Mucosa of stomach (tissue), 1 donor: ENCODE results near the gene KRTAP10-4.
"Not testable (repeated sequence)": the region's sequence is repeated elsewhere in the genome, so short reads cannot be mapped to it uniquely, and the experiment has no call there.

ENCODE experiments used
- H3K27me3 ChIP-seq: one replicate; pipeline ENCODE4 v1.7.0; 2013; ENCODE audit warnings: mild to moderate bottlenecking, low read length; ENCODE audit not compliant: control insufficient read depth, insufficient read depth
- H3K36me3 ChIP-seq: one replicate; pipeline ENCODE4 v1.7.0; 2013; ENCODE audit warnings: low read length; ENCODE audit not compliant: control insufficient read depth, insufficient read depth
- H3K4me1 ChIP-seq: one replicate; pipeline ENCODE4 v1.7.0; 2013; ENCODE audit warnings: mild to moderate bottlenecking, low read length; ENCODE audit not compliant: control insufficient read depth, insufficient read depth
- H3K4me3 ChIP-seq: one replicate; pipeline ENCODE4 v1.7.0; 2013; ENCODE audit warnings: low read length
- H3K9ac ChIP-seq: one replicate; pipeline ENCODE4 v1.7.0; 2013; ENCODE audit warnings: mild to moderate bottlenecking, low read length, moderate library complexity
- H3K9me3 ChIP-seq: one replicate; pipeline ENCODE4 v1.7.0; 2013; ENCODE audit warnings: mild to moderate bottlenecking, low read length, moderate library complexity; ENCODE audit not compliant: control insufficient read depth
- donor health status: Pancreatic carcinoma.

The KRTAP10-4 gene

GRCh38 chr21:44579056-44579832, 5.7 kb downstream of the KRTAP10-4 start:
- no peaks in the 10 kb centered on the region for H3K36me3 ChIP-seq
- H3K4me1 ChIP-seq, result peaks cover 9% of the 10 kb centered on the region
- no peaks in the 10 kb centered on the region for H3K9me3 ChIP-seq
- H3K4me3 ChIP-seq, result no peak overlapping the region
- peaks cover 3% of the 10 kb centered on the region for H3K27me3 ChIP-seq
- no peak overlapping the region for H3K9ac ChIP-seq

DNA sequence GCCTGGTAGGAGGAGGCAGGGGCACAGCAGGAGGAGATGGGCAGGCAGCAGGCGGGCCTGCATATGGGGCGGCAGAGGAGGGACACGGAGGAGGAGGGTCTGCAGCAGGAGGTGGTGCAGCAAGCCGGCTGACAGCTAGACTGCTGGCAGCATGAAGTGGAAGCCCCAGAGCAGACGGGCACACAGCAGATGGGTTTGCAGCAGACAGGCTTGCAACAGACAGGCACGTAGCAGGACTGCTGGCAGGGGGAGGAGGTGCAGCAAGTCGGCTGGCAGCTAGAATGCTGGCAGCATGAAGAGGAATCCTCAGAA, 6.3 kb downstream of the KRTAP10-4 start:
- Histone ChIP-seq H3K27me3 (peaks cover 2% of the 10 kb centered on the region), H3K4me1 (peaks cover 3% of the 10 kb centered on the region), H3K36me3 (no peaks in the 10 kb centered on the region), H3K9me3 (no peaks in the 10 kb centered on the region), H3K4me3 (no peak overlapping the region), H3K9ac (no peak overlapping the region)

- not testable (repeated sequence) for H3K9ac ChIP-seq, H3K4me1 ChIP-seq, H3K4me3 ChIP-seq, H3K9me3 ChIP-seq, H3K36me3 ChIP-seq, H3K27me3 ChIP-seq
Observed at GRCh38 chr21:44580231-44580821, 6.8 kb downstream of the KRTAP10-4 start, which contains the start of gene KRTAP10-5. TSS of gene KRTAP10-5 (minus strand) at chr21:44580604. CDS start at chr21:44580578, 26 bp downstream.

GRCh38 chr21:44581158-44581557, 7.6 kb downstream of the KRTAP10-4 start:
- no peak overlapping the region for H3K9ac ChIP-seq
- no peaks in the 10 kb centered on the region for H3K4me1 ChIP-seq
- no peaks in the 10 kb centered on the region for H3K36me3 ChIP-seq
- no peaks in the 10 kb centered on the region for H3K27me3 ChIP-seq
- H3K9me3 ChIP-seq, result no peaks in the 10 kb centered on the region
- H3K4me3 ChIP-seq, result no peak overlapping the region

DNA sequence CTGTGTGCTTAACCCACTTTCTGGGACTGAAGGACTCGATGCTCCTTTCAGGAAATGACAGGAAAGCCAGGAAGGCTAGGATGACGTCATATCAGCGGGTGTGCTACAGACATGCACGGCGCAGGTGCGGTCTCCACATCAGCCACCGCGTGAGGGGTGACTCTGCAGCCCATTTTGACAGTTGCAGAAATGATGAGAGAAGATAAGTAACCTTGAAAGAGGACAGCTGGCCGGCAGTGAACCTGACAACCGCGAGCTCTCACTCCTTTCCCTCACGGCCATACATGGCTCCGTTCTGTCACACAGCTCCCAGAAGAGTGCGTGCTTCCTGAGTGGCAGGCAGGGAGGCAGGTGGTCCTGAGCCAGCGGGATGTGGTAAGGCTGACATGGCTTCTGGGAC, 8.5 kb downstream of the KRTAP10-4 start:
- Histone ChIP-seq H3K9ac (no peak overlapping the region), H3K36me3 (no peaks in the 10 kb centered on the region), H3K4me3 (no peak overlapping the region), H3K9me3 (no peaks in the 10 kb centered on the region), H3K4me1 (no peaks in the 10 kb centered on the region), H3K27me3 (no peaks in the 10 kb centered on the region)

- no peak overlapping the region for H3K4me3 ChIP-seq
- no peaks in the 10 kb centered on the region for H3K27me3 ChIP-seq
- no peaks in the 10 kb centered on the region for H3K9me3 ChIP-seq
- H3K9ac ChIP-seq, result no peak overlapping the region
- H3K4me1 ChIP-seq, result no peaks in the 10 kb centered on the region
- no peaks in the 10 kb centered on the region for H3K36me3 ChIP-seq
Observed at GRCh38 chr21:44583089-44583799, 9.7 kb downstream of the KRTAP10-4 start.

DNA sequence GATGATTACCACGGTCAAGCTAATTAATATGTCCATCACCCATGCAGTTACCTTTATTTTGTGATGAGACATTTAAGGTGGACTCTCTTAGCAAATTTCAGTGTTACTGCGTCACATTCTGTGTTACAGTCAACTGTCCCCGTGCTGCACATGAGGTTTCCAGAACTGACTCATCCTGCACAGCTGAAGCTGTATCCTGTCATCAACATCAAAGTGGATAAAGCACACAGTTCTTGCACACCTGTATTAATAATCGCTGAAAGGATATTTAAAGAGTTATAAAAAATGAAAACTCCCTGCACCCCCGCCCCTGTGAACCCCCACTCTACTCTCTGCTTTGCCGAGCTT, 10.2 kb downstream of the KRTAP10-4 start:
- no peak overlapping the region for H3K4me3 ChIP-seq
- no peaks in the 10 kb centered on the region for H3K9me3 ChIP-seq
- H3K4me1 ChIP-seq, result no peaks in the 10 kb centered on the region
- no peak overlapping the region for H3K9ac ChIP-seq
- no peaks in the 10 kb centered on the region for H3K36me3 ChIP-seq
- no peaks in the 10 kb centered on the region for H3K27me3 ChIP-seq

GRCh38 chr21:44585892-44586291, 12.4 kb downstream of the KRTAP10-4 start:
- H3K27me3 ChIP-seq, result no peaks in the 10 kb centered on the region
- H3K4me1 ChIP-seq, result no peaks in the 10 kb centered on the region
- no peak overlapping the region for H3K4me3 ChIP-seq
- H3K9ac ChIP-seq, result no peak overlapping the region
- no peaks in the 10 kb centered on the region for H3K9me3 ChIP-seq
- H3K36me3 ChIP-seq, result no peaks in the 10 kb centered on the region

- Histone ChIP-seq H3K9me3 (no peaks in the 10 kb centered on the region), H3K4me3 (no peak overlapping the region), H3K27me3 (peaks cover 11% of the 10 kb centered on the region), H3K9ac (no peak overlapping the region), H3K36me3 (no peaks in the 10 kb centered on the region), H3K4me1 (no peaks in the 10 kb centered on the region)
Observed at GRCh38 chr21:44589094-44589493, 15.6 kb downstream of the KRTAP10-4 start.

- H3K4me3 ChIP-seq, result no peak overlapping the region
- no peaks in the 10 kb centered on the region for H3K9me3 ChIP-seq
- no peaks in the 10 kb centered on the region for H3K36me3 ChIP-seq
- no peak overlapping the region for H3K9ac ChIP-seq
- H3K27me3 ChIP-seq, result peaks cover 11% of the 10 kb centered on the region
- no peaks in the 10 kb centered on the region for H3K4me1 ChIP-seq
Observed at GRCh38 chr21:44589586-44590305, 16.2 kb downstream of the KRTAP10-4 start.

DNA sequence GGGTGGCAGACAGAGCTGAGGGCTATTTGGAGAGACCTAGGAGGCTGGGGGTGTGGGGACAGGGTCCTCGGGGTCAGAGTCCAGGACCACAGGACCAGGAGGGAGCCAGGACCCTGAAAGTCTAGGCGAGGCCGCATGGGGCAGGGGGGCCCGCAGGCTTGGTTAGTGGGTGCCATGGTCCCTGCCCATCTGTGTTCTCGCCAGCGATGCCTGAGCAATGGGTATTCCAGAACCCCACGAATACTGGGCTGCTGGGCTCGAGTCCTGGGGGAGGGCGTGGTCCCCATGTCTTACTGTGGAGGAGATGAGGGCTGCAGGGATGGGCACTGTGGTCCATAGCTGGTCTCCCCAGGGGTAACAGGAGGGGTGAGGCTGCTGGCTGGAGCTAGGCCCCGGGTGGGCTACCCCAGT, 16.8 kb downstream of the KRTAP10-4 start:
- no peak overlapping the region for H3K4me3 ChIP-seq
- peaks cover 11% of the 10 kb centered on the region for H3K27me3 ChIP-seq
- no peak overlapping the region for H3K9ac ChIP-seq
- no peaks in the 10 kb centered on the region for H3K36me3 ChIP-seq
- H3K9me3 ChIP-seq, result no peaks in the 10 kb centered on the region
- no peaks in the 10 kb centered on the region for H3K4me1 ChIP-seq
